HepG2 (cell line): ENCODE measurements around the gene IKZF5. TPM values are rescaled to one million over a fixed set of nuclear protein-coding genes. Genes with fewer than 3 reads are reported as not detected.

Experiments
- AKAP8 ChIP-seq: sonication (generic); formaldehyde crosslinking; IDR thresholded peaks from 2 replicates; pipeline ENCODE4 v1.5.1; 2020; ENCODE audit warnings: mild to moderate bottlenecking, missing genetic modification reagents
- EP300 ChIP-seq, 3 experiments: sonication (generic) in 1 of 3; formaldehyde crosslinking in 1 of 3; IDR thresholded peaks; 2 replicates each; pipeline versions ENCODE4 v1.5.1 to v1.6.1; 2011 to 2020; ENCODE audit warnings: low read depth in 2 of 3, low read length in 2 of 3, borderline replicate concordance in 1 of 3, improper control_type of control experiment in 1 of 3, mild to moderate bottlenecking in 1 of 3, missing genetic modification reagents in 1 of 3, moderate library complexity in 1 of 3
- GATAD2A ChIP-seq: IDR thresholded peaks from 2 replicates; pipeline ENCODE4 v1.6.1; 2016
- GPN1 ChIP-seq: sonication (generic); formaldehyde crosslinking; IDR thresholded peaks from 2 replicates; pipeline ENCODE4 v1.5.1; 2020; ENCODE audit warnings: missing genetic modification reagents, borderline replicate concordance
- HDAC2 ChIP-seq: sonication (generic); formaldehyde crosslinking; IDR thresholded peaks from 2 replicates; pipeline ENCODE4 v1.4.0; 2020; ENCODE audit warnings: missing genetic modification reagents
- KAT7 ChIP-seq: IDR thresholded peaks from 2 replicates; pipeline ENCODE4 v1.6.1; 2018; ENCODE audit warnings: borderline replicate concordance, missing compliant biosample characterization
- KDM4B ChIP-seq: sonication (generic); formaldehyde crosslinking; IDR thresholded peaks from 2 replicates; pipeline ENCODE4 v1.4.0; 2020; ENCODE audit warnings: missing genetic modification reagents
- MTERF4 ChIP-seq: sonication (generic); formaldehyde crosslinking; IDR thresholded peaks from 2 replicates; pipeline ENCODE4 v1.8.0; 2023; ENCODE audit warnings: mild to moderate bottlenecking, missing genetic modification reagents
- POLR2G ChIP-seq: fragments of 200-400 bp; formaldehyde crosslinking; IDR thresholded peaks from 2 replicates; pipeline ENCODE4 v1.6.1; 2018; ENCODE audit warnings: mild to moderate bottlenecking, low read depth, low read length, moderate library complexity
- SATB2 ChIP-seq: sonication (generic); formaldehyde crosslinking; IDR thresholded peaks from 2 replicates; pipeline ENCODE4 v1.5.0; 2020; ENCODE audit warnings: missing genetic modification reagents
- SPEN ChIP-seq: sonication (generic); formaldehyde crosslinking; IDR thresholded peaks from 2 replicates; pipeline ENCODE4 v1.5.1; 2020; ENCODE audit warnings: low read depth, mild to moderate bottlenecking, missing genetic modification reagents
- ZBTB20 ChIP-seq: sonication (generic); formaldehyde crosslinking; IDR thresholded peaks from 2 replicates; pipeline ENCODE4 v1.8.1; 2023; ENCODE audit warnings: missing genetic modification reagents, low read depth, mild to moderate bottlenecking, borderline replicate concordance
- ZBTB7B ChIP-seq: sonication (generic); formaldehyde crosslinking; IDR thresholded peaks from 2 replicates; pipeline ENCODE4 v1.4.0; 2020; ENCODE audit warnings: missing genetic modification reagents
- ZFP90 ChIP-seq: sonication (generic); formaldehyde crosslinking; IDR thresholded peaks from 2 replicates; pipeline ENCODE4 v1.8.0; 2022; ENCODE audit warnings: missing genetic modification reagents, mild to moderate bottlenecking, inconsistent platforms, borderline replicate concordance
- ZMYM3 ChIP-seq: sonication (generic); formaldehyde crosslinking; IDR thresholded peaks from 2 replicates; pipeline ENCODE4 v1.5.1; 2020; ENCODE audit warnings: mild to moderate bottlenecking, missing genetic modification reagents
- ZNF280D ChIP-seq: sonication (generic); formaldehyde crosslinking; IDR thresholded peaks from 2 replicates; pipeline ENCODE4 v1.5.1; 2020; ENCODE audit warnings: mild to moderate bottlenecking, missing genetic modification reagents
- ZNF546 ChIP-seq: sonication (generic); formaldehyde crosslinking; conservative IDR thresholded peaks from 2 replicates; pipeline ENCODE4 v1.8.1; 2023; ENCODE audit warnings: mild to moderate bottlenecking, missing genetic modification reagents
- ZNF580 ChIP-seq: IDR thresholded peaks from 2 replicates; pipeline ENCODE4 v1.6.1; 2016; ENCODE audit warnings: low read depth, borderline replicate concordance
- ZNF629 ChIP-seq: sonication (generic); formaldehyde crosslinking; conservative IDR thresholded peaks from 2 replicates; pipeline ENCODE4 v1.5.0; 2020; ENCODE audit warnings: missing genetic modification reagents
- ZNF724P ChIP-seq: sonication (generic); formaldehyde crosslinking; IDR thresholded peaks from 2 replicates; pipeline ENCODE4 v1.8.0; 2022; ENCODE audit warnings: missing genetic modification reagents, borderline replicate concordance
- polyA plus RNA-seq, 8 experiments: library from polyadenylated mRNA; depleted of rRNA in 3 of 8; stranded (reverse) in 7 of 8; unstranded in 1 of 8; fragments of >200 nt; fragmentation: Illumina TruSeq in 4 of 8; extraction: Trizol in 4 of 8; gene quantifications; 2 replicates each; pipeline versions ENCODE4 v1.2.1 to v1.2.3, GENCODE V29; 2011 to 2016; ENCODE audit warnings: low read depth in 4 of 8, missing spikeins in 1 of 8, mixed read lengths in 1 of 8; ENCODE audit not compliant: insufficient read depth in 1 of 8
- total RNA-seq, 5 experiments: library from RNA; depleted of rRNA; stranded (reverse); fragments of >200 nt; fragmentation: Illumina TruSeq; extraction: Trizol; gene quantifications; 2 replicates each; pipeline ENCODE4 v1.2.3, GENCODE V29; 2016; ENCODE audit warnings: low read depth in 1 of 5
- TF ChIP-seq, protein P1 (sequence below), 2 experiments: sonication (generic) in 1 of 2; formaldehyde crosslinking in 1 of 2; IDR thresholded peaks; 2 replicates each; pipeline versions ENCODE4 v1.5.1 to v1.6.1; 2011 to 2020; ENCODE audit warnings: borderline replicate concordance in 1 of 2, low read depth in 1 of 2, low read length in 1 of 2, mild to moderate bottlenecking in 1 of 2, missing genetic modification reagents in 1 of 2, moderate library complexity in 1 of 2

IKZF5 gene
- total and polyA plus RNA-seq, 2 of the 13 experiments (the other 11 are each of a cell fraction or from before 2014, with no cell fraction given), result 3.7 to 12.0 TPM

DNA sequence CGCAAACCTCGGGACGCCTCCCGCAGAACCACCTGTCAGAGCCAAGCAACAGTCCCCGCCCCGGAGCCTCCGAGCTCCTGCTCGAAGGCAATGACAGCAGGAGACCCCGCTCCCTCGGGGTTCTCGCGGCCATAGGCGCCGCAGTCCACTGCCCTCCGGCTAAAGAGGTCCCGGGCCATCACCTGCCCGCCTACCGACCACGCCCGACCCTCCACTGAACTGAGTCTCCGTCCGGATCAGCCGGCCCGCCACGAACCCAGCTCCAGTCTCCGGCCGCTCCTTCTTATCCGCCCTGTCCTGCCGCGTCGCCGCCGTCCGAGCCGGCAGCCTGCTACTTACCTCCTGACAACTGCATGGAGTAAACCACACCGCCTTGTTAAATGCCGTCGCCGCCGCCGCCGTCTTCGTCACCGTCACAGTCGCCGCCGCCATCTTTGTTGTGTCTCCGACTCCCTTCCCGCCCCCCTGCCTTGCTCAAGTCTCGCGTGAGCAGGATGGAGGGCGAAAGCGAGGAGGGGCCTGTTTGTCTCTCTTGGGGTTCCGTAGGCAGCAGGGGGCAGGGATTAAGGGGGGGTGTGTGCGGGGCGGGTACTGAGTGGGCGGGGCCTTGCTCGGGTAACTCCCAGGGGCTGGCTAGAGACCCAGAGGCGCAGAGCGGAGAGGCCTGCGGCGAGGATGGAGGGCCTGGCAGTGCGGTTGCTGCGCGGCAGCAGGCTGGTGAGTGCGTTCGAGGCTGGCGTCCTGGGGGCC is at the start of gene IKZF5, which contains the start of gene ACADSB (continued):
- TF ChIP-seq, protein P1, sequence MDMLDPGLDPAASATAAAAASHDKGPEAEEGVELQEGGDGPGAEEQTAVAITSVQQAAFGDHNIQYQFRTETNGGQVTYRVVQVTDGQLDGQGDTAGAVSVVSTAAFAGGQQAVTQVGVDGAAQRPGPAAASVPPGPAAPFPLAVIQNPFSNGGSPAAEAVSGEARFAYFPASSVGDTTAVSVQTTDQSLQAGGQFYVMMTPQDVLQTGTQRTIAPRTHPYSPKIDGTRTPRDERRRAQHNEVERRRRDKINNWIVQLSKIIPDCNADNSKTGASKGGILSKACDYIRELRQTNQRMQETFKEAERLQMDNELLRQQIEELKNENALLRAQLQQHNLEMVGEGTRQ (IDR thresholded peaks at IDR 0.05; ENCODE audit: low read depth, low read length), result 0 out of 2 replicates have a peak, but pooled peaks have one; percentile 6
- TF ChIP-seq, protein P1 (CRISPR knock-in tag; IDR thresholded peaks at IDR 0.05; ENCODE audit: borderline replicate concordance), result no peak
- peak; percentile 70; the same call in 1 of the 2 replicates for TF ChIP-seq ZNF580 (CRISPR knock-in tag)
- TF ChIP-seq ZBTB20 (CRISPR knock-in tag), result 0 out of 2 replicates have a peak, but pooled peaks have one; percentile 18
- TF ChIP-seq AKAP8, result 0 out of 2 replicates have a peak, but pooled peaks have one; percentile 60
- TF ChIP-seq POLR2G, result peak; percentile 98
- 0 out of 2 replicates have a peak, but pooled peaks have one; percentile 87 for TF ChIP-seq MTERF4 (CRISPR knock-in tag)
- TF ChIP-seq SPEN (CRISPR knock-in tag), result peak; percentile 83
- TF ChIP-seq ZNF629 (CRISPR knock-in tag), result peak; percentile 34; the same call in 1 of the 2 replicates
- peak; percentile 66 for TF ChIP-seq GATAD2A (CRISPR knock-in tag)
- 0 out of 2 replicates have a peak, but pooled peaks have one; percentile 46 for TF ChIP-seq ZNF724P (CRISPR knock-in tag)
- TF ChIP-seq ZBTB7B (CRISPR knock-in tag), result peak; percentile 27; the same call in 1 of the 2 replicates
- TF ChIP-seq EP300 (IDR thresholded peaks at IDR 0.05; ENCODE audit: low read depth in 2 of 2, low read length in 2 of 2), result 0 out of 4 replicates have a peak, but pooled peaks of 1 of the 2 experiments have one; percentile 43
- no peak; the same call in 1 of the 2 replicates for TF ChIP-seq EP300 (CRISPR knock-in tag; IDR thresholded peaks at IDR 0.05; ENCODE audit: borderline replicate concordance)
- TF ChIP-seq GPN1 (CRISPR knock-in tag), result peak; percentile 13; the same call in 1 of the 2 replicates
- no peak; the same call in 1 of the 2 replicates for TF ChIP-seq ZMYM3 (CRISPR knock-in tag)
- peak; percentile 78 for TF ChIP-seq KAT7
- no peak for TF ChIP-seq ZFP90
- peak; percentile 44; the same call in 1 of the 2 replicates for TF ChIP-seq ZNF546 (CRISPR knock-in tag)
- TF ChIP-seq KDM4B (CRISPR knock-in tag), result 0 out of 2 replicates have a peak, but pooled peaks have one; percentile 4
- no peak for TF ChIP-seq ZNF280D (CRISPR knock-in tag)
- TF ChIP-seq HDAC2, result peak; percentile 27; the same call in 1 of the 2 replicates
- peak; percentile 25; the same call in 1 of the 2 replicates for TF ChIP-seq SATB2
